ENCODE results near the gene GRID1.
"Not testable (repeated sequence)": the region's sequence is repeated elsewhere in the genome, so short reads cannot be mapped to it uniquely, and the experiment has no call there.

The GRID1 gene

GRCh38 chr10:86179153-86179524, 187.5 kb downstream of the GRID1 start:
- no peak for DNase-seq

- peak; percentile 66 for DNase-seq
Observed at GRCh38 chr10:86178401-86179152, 188.0 kb downstream of the GRID1 start.

GRCh38 chr10:86177537-86178155, 188.9 kb downstream of the GRID1 start:
- DNase-seq, result no peak

- DNase-seq, result no peak
Observed at GRCh38 chr10:86176850-86177536, 189.6 kb downstream of the GRID1 start.

GRCh38 chr10:86175476-86175875, 191.1 kb downstream of the GRID1 start:
- DNase-seq, result not testable (repeated sequence)

- DNase-seq, result no peak
Observed at GRCh38 chr10:86172301-86172700, 194.3 kb downstream of the GRID1 start.

GRCh38 chr10:86170255-86171108, 196.1 kb downstream of the GRID1 start:
- DNase-seq, result no peak

GRCh38 chr10:86169506-86170254, 196.9 kb downstream of the GRID1 start:
- no peak for DNase-seq

- DNase-seq, result no peak
Observed at GRCh38 chr10:86169066-86169465, 197.5 kb downstream of the GRID1 start.

GRCh38 chr10:86168256-86168655, 198.3 kb downstream of the GRID1 start:
- no peak for DNase-seq

GRCh38 chr10:86167762-86168128, 198.8 kb downstream of the GRID1 start:
- DNase-seq, result no peak

GRCh38 chr10:86167121-86167761, 199.4 kb downstream of the GRID1 start:
- no peak for DNase-seq

GRCh38 chr10:86165666-86166065, 200.9 kb downstream of the GRID1 start:
- no peak for DNase-seq

- no peak for DNase-seq
Observed at GRCh38 chr10:86164960-86165630, 201.5 kb downstream of the GRID1 start.

- no peak for DNase-seq
Observed at GRCh38 chr10:86164174-86164774, 202.3 kb downstream of the GRID1 start.

GRCh38 chr10:86163522-86164173, 202.9 kb downstream of the GRID1 start:
- no peak for DNase-seq

- no peak for DNase-seq
Observed at GRCh38 chr10:86162696-86163400, 203.7 kb downstream of the GRID1 start.

- DNase-seq, result no peak
Observed at GRCh38 chr10:86162036-86162435, 204.6 kb downstream of the GRID1 start.

- no peak for DNase-seq
Observed at GRCh38 chr10:86160890-86161585, 205.6 kb downstream of the GRID1 start.
